ENCODE results near the gene IL22. TPM values are rescaled to one million over a fixed set of nuclear protein-coding genes. Genes with fewer than 3 reads are reported as not detected.

The IL22 gene
- total RNA-seq, 2 experiments from 2014 or later, result not detected

DNA sequence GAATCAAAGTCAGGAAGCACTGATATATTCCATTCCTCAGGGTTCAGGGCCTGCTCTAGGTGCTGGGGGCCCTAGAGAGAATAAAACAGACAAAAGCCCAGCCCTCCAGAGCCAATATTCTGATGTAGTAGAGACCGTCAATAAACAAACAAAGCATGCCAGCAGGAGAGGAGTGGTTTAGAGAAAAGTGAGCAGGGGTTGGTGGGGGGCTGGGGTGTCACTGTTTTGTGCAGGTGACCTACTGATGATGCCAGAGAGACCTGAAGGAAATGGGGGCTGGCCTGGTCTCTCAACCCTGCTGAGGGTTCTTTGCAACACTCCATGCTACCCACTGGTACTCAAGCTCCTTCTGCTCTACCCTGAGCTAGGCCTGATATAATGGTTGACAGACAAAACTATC lies 54.3 kb downstream of the IL22 start:
- no TSS peak for BruUV-seq (replicated peaks)
- POLR2A ChIA-PET, result no interaction called here
- CTCF ChIA-PET (ENCODE audit: unreplicated experiment), result no interaction called here
- no peaks in the 10 kb centered on the region for H3K36me3 ChIP-seq (ENCODE audit: insufficient read depth, low read length)
- intact Hi-C loops (cut with micrococcal nuclease; ENCODE audit: unreplicated experiment), result no loop called here
- TF ChIP-seq EZH2phosphoT487 (IDR thresholded peaks at IDR 0.05; ENCODE audit: borderline replicate concordance, low read depth, low read length), result no peak
- TF ChIP-seq, protein P1, sequence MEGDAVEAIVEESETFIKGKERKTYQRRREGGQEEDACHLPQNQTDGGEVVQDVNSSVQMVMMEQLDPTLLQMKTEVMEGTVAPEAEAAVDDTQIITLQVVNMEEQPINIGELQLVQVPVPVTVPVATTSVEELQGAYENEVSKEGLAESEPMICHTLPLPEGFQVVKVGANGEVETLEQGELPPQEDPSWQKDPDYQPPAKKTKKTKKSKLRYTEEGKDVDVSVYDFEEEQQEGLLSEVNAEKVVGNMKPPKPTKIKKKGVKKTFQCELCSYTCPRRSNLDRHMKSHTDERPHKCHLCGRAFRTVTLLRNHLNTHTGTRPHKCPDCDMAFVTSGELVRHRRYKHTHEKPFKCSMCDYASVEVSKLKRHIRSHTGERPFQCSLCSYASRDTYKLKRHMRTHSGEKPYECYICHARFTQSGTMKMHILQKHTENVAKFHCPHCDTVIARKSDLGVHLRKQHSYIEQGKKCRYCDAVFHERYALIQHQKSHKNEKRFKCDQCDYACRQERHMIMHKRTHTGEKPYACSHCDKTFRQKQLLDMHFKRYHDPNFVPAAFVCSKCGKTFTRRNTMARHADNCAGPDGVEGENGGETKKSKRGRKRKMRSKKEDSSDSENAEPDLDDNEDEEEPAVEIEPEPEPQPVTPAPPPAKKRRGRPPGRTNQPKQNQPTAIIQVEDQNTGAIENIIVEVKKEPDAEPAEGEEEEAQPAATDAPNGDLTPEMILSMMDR (conservative IDR thresholded peaks at IDR 0.05; ENCODE audit: low read length), result no peak
- H3K4me2 ChIP-seq (ENCODE audit: low read length), result no peak overlapping the region
- no peak overlapping the region for H3K4me3 ChIP-seq (ENCODE audit: low read depth, low read length, poor library complexity, severe bottlenecking)
- no peak for DNase-seq (ENCODE audit: low spot score)
- H3K27ac ChIP-seq (ENCODE audit: low read depth, low read length, poor library complexity, severe bottlenecking), result no peak overlapping the region
- no peaks in the 10 kb centered on the region for H3K4me1 ChIP-seq (ENCODE audit: insufficient read depth, low read length, poor library complexity, severe bottlenecking)
- H2AFZ ChIP-seq (ENCODE audit: low read length), result no peak overlapping the region
- H3K9me2 ChIP-seq (ENCODE audit: insufficient read depth, low read length), result no peaks in the 10 kb centered on the region
- no peaks in the 10 kb centered on the region for H3K79me2 ChIP-seq (ENCODE audit: insufficient read depth, low read depth, low read length)
- no peaks in the 10 kb centered on the region for H4K20me1 ChIP-seq (ENCODE audit: insufficient read depth, low read length)
- no peaks in the 10 kb centered on the region for H3K9me3 ChIP-seq (ENCODE audit: low read length)

DNA sequence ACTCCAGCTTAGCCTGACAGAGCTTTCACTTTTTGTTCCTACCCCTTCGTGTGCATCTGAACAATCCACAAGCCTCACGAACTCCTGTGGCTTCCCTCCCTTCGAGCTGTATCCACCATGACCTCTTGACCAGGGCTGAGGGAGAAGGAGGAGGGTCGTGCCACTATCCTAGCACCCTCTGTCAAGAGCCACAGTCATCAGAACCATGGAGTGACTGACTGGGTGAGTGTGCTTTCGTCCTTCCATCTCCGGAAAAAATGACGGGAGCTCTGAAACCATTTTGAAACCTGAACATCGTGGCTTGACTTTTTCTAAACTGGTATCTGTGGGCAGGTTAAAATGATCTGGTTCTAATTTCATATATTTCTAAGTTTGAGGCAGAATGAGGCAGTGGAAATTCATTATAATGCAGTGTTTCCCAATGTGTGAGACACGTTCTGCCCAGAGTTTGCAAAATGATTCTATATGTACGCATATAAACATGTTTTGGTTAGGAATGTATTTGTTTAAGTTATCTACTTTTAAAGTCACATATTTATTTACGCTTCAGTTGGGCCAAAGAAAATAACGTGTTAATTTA lies 54.8 kb downstream of the IL22 start:
- POLR2A ChIA-PET, result interaction anchor here (1.0 kb wide), 1 partner anchor 492 kb away, joined by 3 read pairs; no protein-coding TSS in a partner anchor
- CTCF ChIA-PET (ENCODE audit: unreplicated experiment), result no interaction called here

More for the DNA sequence above, 54.8 kb downstream of the IL22 start:
- no peak for DNase-seq (ENCODE audit: low spot score)
- Histone ChIP-seq H3K9me2 (ENCODE audit: insufficient read depth, low read length) (no peaks in the 10 kb centered on the region), H3K9me3 (ENCODE audit: low read length) (no peaks in the 10 kb centered on the region), H3K4me1 (ENCODE audit: insufficient read depth, low read length, poor library complexity, severe bottlenecking) (no peaks in the 10 kb centered on the region), H3K4me3 (ENCODE audit: low read depth, low read length, poor library complexity, severe bottlenecking) (no peak overlapping the region), H3K36me3 (ENCODE audit: insufficient read depth, low read length) (no peaks in the 10 kb centered on the region), H2AFZ (ENCODE audit: low read length) (no peak overlapping the region), H3K79me2 (ENCODE audit: insufficient read depth, low read depth, low read length) (no peaks in the 10 kb centered on the region), H3K27ac (ENCODE audit: low read depth, low read length, poor library complexity, severe bottlenecking) (no peak overlapping the region), H4K20me1 (ENCODE audit: insufficient read depth, low read length) (no peaks in the 10 kb centered on the region), H3K4me2 (ENCODE audit: low read length) (no peak overlapping the region)
- intact Hi-C loops (cut with micrococcal nuclease; ENCODE audit: unreplicated experiment), result no loop called here
- no peak for TF ChIP-seq EZH2phosphoT487 (IDR thresholded peaks at IDR 0.05; ENCODE audit: borderline replicate concordance, low read depth, low read length)
- BruUV-seq (replicated peaks), result no TSS peak

Other genes starting within 250 kb of the IL22 start
- not detected in 2 replicates for gene IFNG, start 93.9 kb downstream of the IL22 start, total RNA-seq (2014; rRNA removed; shearing (Covaris generic))
- gene IFNG, start 93.9 kb downstream of the IL22 start, total RNA-seq (2022), result not detected in 2 replicates
- gene IL26, start 27.8 kb downstream of the IL22 start, total RNA-seq (2014; rRNA removed; shearing (Covaris generic)), result not detected in 2 replicates
- gene IL26, start 27.8 kb downstream of the IL22 start, total RNA-seq (2022), result not detected in 2 replicates
- 30.8 and 37.4 TPM in 2 replicates for gene MDM1, start 78.8 kb upstream of the IL22 start, total RNA-seq (2014; rRNA removed; shearing (Covaris generic))
- gene MDM1, start 78.8 kb upstream of the IL22 start, total RNA-seq (2022), result 26.2 and 33.5 TPM in 2 replicates